PC-9 (cell line): ENCODE measurements around the gene ZMIZ1.

Experiments used
- CTCF ChIP-seq: fragments of 200-600 bp; sonication (generic); conservative IDR thresholded peaks from 2 replicates; pipeline ENCODE4 v1.6.1; 2017; ENCODE audit warnings: mixed run types, antibody characterized with exemption, mild to moderate bottlenecking, moderate library complexity
- EZH2 ChIP-seq: fragments of 200-600 bp; sonication (generic); IDR thresholded peaks from 2 replicates; pipeline ENCODE4 v1.8.0; 2017; ENCODE audit warnings: antibody characterized with exemption, low read depth

GRCh38 chr10:79308016-79308415, 239.2 kb downstream of the ZMIZ1 start:
- TF ChIP-seq CTCF (no peak), EZH2 (no peak)
